A549 (cell line): Measurements from ENCODE around the gene UBAP1.

Experiments used
- CEBPB ChIP-seq, 2 experiments: fragments of >200 bp in 1 of 2; sonication (Bioruptor Twin) in 1 of 2; formaldehyde crosslinking in 1 of 2; IDR thresholded peaks; 2 replicates each; pipeline ENCODE4 v1.6.1; 2012 to 2016
- EP300 ChIP-seq, 2 experiments: fragments of >200 bp; sonication (Bioruptor Twin); formaldehyde crosslinking; IDR thresholded peaks; 2 replicates in 1 of 2; 3 replicates in 1 of 2; pipeline ENCODE4 v1.6.1; 2016 to 2017
- HDAC2 ChIP-seq: fragments of 200-600 bp; sonication (generic); IDR thresholded peaks from 2 replicates; pipeline ENCODE4 v1.6.1; 2016
- KDM5A ChIP-seq: fragments of 200-600 bp; sonication (generic); IDR thresholded peaks from 2 replicates; pipeline ENCODE4 v1.6.1; 2016; ENCODE audit warnings: antibody characterized with exemption, mild to moderate bottlenecking
- POLR2A ChIP-seq: IDR thresholded peaks from 2 replicates; pipeline ENCODE4 v1.6.1; 2012; ENCODE audit warnings: mild to moderate bottlenecking, low read length

- no peak for TF ChIP-seq HDAC2
- no peak for TF ChIP-seq CEBPB (IDR thresholded peaks at IDR 0.05)
- TF ChIP-seq KDM5A: no peak
- TF ChIP-seq POLR2A: no peak
- no peak for TF ChIP-seq EP300 (IDR thresholded peaks at IDR 0.05)
Measured at GRCh38 chr9:34219421-34219820, 40.6 kb downstream of the UBAP1 start.
